ENCODE results near the gene MEOX1. TPM values are rescaled to one million over a fixed set of nuclear protein-coding genes. Genes with fewer than 3 reads are reported as not detected.

MEOX1 gene
- total RNA-seq, 1 donor from 2014 or later = 1.8 TPM

DNA sequence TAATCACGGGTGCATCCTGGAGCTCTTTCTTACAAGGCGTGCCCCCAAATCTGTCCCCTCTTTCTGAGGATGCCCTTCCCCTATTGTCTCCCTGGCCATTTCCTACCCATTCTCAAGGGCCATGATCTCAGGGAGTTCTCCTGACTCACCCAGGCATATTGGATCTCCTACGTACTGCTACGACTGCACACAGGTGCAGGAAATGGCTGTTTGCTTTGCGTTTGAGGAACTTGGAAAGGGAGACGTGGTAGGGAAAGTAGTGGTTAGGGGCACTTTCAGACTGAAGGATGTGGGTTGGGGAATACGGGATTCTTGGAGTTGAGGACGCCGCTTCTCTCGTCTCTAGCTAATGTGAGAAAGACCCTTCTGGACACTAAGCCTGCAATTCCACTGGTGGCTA is 18.7 kb upstream of the MEOX1 start:
- no peak overlapping the region for H3K27ac Mint-ChIP-seq
- no peak overlapping the region for H3K4me3 Mint-ChIP-seq
- DNase-seq (ENCODE audit: low spot score in 2 of 2, unreplicated experiment in 2 of 2) = no peak
- peaks cover 25% of the 10 kb centered on the region for H3K4me1 Mint-ChIP-seq
- TF ChIP-seq, protein P1, sequence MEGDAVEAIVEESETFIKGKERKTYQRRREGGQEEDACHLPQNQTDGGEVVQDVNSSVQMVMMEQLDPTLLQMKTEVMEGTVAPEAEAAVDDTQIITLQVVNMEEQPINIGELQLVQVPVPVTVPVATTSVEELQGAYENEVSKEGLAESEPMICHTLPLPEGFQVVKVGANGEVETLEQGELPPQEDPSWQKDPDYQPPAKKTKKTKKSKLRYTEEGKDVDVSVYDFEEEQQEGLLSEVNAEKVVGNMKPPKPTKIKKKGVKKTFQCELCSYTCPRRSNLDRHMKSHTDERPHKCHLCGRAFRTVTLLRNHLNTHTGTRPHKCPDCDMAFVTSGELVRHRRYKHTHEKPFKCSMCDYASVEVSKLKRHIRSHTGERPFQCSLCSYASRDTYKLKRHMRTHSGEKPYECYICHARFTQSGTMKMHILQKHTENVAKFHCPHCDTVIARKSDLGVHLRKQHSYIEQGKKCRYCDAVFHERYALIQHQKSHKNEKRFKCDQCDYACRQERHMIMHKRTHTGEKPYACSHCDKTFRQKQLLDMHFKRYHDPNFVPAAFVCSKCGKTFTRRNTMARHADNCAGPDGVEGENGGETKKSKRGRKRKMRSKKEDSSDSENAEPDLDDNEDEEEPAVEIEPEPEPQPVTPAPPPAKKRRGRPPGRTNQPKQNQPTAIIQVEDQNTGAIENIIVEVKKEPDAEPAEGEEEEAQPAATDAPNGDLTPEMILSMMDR (IDR thresholded peaks at IDR 0.05; ENCODE audit: unreplicated experiment) = no peak
- H3K9me3 Mint-ChIP-seq = no peaks in the 10 kb centered on the region
- no peaks in the 10 kb centered on the region for H3K36me3 Mint-ChIP-seq
- H3K27me3 Mint-ChIP-seq (ENCODE audit: low read depth) = no peaks in the 10 kb centered on the region

DNA sequence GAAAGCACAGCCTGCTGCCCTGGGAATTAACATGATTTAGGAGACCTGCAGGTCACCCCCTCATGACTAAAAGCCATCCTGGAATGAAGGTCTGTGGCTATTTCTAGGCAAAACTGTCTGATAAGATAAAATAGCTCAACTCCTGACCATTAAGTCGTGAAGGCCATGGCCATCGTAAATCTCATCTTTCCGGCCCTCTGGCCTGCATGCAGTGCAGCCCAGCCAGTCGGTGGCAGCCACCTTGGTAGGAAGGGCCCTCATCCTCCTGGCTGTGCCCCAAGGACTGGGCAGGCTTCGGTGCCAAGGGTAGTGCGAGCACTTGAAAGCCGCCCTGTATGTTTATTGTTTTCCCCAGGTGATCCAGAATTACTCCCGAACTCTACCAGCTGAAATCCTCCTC is 18.2 kb upstream of the MEOX1 start:
- Mint-ChIP-seq H3K4me3 (no peak overlapping the region), H3K9me3 (no peaks in the 10 kb centered on the region), H3K27me3 (ENCODE audit: low read depth) (no peaks in the 10 kb centered on the region), H3K36me3 (no peaks in the 10 kb centered on the region), H3K4me1 (peaks cover 28% of the 10 kb centered on the region), H3K27ac (no peak overlapping the region)
- no peak for DNase-seq (ENCODE audit: low spot score in 2 of 2, unreplicated experiment in 2 of 2)
- TF ChIP-seq, protein P1 (IDR thresholded peaks at IDR 0.05; ENCODE audit: unreplicated experiment) = no peak

DNA sequence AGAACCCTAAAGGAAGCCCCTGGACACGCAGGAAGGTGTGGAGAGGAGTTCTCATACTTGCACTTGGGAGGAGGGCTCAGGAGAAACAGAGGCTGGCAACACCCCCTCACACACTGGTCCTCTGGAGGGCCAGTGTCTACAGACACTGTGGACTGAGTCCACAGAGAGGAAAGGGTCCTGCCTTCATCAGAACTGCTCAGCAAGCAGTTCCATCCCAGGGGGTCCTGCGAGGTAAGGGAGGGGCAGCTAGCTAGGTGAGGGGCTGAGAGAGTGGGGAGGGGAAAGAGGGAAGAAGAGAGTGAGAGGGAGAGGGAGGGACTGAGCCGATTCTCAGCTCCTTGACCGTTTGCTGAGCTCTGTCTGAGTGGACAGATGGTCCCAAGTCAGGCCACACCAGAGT is 17.7 kb upstream of the MEOX1 start:
- H3K4me1 Mint-ChIP-seq = peaks cover 27% of the 10 kb centered on the region
- no peaks in the 10 kb centered on the region for H3K27me3 Mint-ChIP-seq (ENCODE audit: low read depth)
- TF ChIP-seq, protein P1 (IDR thresholded peaks at IDR 0.05; ENCODE audit: unreplicated experiment) = no peak
- no peaks in the 10 kb centered on the region for H3K9me3 Mint-ChIP-seq
- H3K36me3 Mint-ChIP-seq = no peaks in the 10 kb centered on the region
- no peak overlapping the region for H3K4me3 Mint-ChIP-seq
- H3K27ac Mint-ChIP-seq = no peak overlapping the region
- no peak for DNase-seq (ENCODE audit: low spot score in 2 of 2, unreplicated experiment in 2 of 2)

DNA sequence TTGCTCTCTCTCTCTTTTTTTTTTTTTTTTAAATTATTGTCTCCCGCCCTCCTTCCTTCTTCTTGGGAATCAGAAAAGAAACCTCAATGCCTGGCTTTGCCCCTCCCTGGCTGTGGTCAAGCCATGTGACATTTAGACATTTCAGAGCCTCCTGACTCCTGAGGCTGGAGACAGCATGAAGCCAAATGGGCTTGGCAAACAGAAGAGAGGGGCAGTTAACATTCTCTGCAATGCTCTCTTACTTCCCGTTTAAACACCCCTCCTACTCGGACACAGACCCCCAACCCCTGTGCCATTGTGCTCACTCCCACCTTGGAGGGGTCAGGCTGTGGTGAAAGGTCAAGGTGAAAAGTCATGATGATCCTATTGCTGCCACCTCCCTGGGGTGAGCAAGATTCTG is 14.7 kb upstream of the MEOX1 start:
- Mint-ChIP-seq H3K27ac (no peak overlapping the region), H3K27me3 (ENCODE audit: low read depth) (no peaks in the 10 kb centered on the region), H3K4me3 (no peak overlapping the region), H3K36me3 (no peaks in the 10 kb centered on the region), H3K9me3 (no peaks in the 10 kb centered on the region), H3K4me1 (peaks cover 41% of the 10 kb centered on the region)
- TF ChIP-seq, protein P1 (IDR thresholded peaks at IDR 0.05; ENCODE audit: unreplicated experiment) = no peak
- DNase-seq (ENCODE audit: low spot score in 2 of 2, unreplicated experiment in 2 of 2) = no peak

DNA sequence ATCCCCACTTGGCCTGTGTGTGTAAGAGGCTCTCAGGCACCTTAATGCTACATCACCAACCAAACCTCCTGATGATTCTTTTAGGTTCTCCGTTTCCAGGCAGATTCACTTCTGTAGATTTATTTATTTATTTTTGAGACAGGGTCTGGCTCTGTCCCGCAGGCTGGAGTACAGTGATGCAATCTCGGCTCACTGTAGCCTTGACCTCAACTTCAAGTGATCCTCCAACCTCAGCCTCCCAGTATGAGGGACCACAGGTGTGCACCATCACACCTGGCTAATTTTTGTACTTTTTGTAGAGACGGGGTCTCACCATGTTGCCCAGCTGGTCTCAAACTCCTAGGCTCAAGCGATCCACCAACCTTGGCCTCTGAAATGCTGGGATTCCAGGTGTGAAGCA is 12.7 kb upstream of the MEOX1 start:
- peaks cover 62% of the 10 kb centered on the region for H3K4me1 Mint-ChIP-seq

More for the DNA sequence above, 12.7 kb upstream of the MEOX1 start:
- H3K9me3 Mint-ChIP-seq = no peaks in the 10 kb centered on the region
- H3K36me3 Mint-ChIP-seq = no peaks in the 10 kb centered on the region
- DNase-seq (ENCODE audit: low spot score in 2 of 2, unreplicated experiment in 2 of 2) = no peak
- no peak overlapping the region for H3K27ac Mint-ChIP-seq
- TF ChIP-seq, protein P1 (IDR thresholded peaks at IDR 0.05; ENCODE audit: unreplicated experiment) = no peak
- no peak overlapping the region for H3K4me3 Mint-ChIP-seq
- no peaks in the 10 kb centered on the region for H3K27me3 Mint-ChIP-seq (ENCODE audit: low read depth)
